ENCODE measurements around the gene EPB41L4A.
"Not testable (repeated sequence)": the region's sequence is repeated elsewhere in the genome, so short reads cannot be mapped to it uniquely, and the experiment has no call there.

EPB41L4A gene

GRCh38 chr5:112227911-112228631, 191.0 kb downstream of the EPB41L4A start:
- TF ChIP-seq, protein P1, sequence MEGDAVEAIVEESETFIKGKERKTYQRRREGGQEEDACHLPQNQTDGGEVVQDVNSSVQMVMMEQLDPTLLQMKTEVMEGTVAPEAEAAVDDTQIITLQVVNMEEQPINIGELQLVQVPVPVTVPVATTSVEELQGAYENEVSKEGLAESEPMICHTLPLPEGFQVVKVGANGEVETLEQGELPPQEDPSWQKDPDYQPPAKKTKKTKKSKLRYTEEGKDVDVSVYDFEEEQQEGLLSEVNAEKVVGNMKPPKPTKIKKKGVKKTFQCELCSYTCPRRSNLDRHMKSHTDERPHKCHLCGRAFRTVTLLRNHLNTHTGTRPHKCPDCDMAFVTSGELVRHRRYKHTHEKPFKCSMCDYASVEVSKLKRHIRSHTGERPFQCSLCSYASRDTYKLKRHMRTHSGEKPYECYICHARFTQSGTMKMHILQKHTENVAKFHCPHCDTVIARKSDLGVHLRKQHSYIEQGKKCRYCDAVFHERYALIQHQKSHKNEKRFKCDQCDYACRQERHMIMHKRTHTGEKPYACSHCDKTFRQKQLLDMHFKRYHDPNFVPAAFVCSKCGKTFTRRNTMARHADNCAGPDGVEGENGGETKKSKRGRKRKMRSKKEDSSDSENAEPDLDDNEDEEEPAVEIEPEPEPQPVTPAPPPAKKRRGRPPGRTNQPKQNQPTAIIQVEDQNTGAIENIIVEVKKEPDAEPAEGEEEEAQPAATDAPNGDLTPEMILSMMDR (IDR thresholded peaks at IDR 0.05; ENCODE audit: low read depth, low read length, missing control alignments): no peak
- in situ Hi-C loops (cut with HindIII; ENCODE audit: low sequenced_read_pairs): no loop called here
- no peak overlapping the region for H3K4me3 ChIP-seq (ENCODE audit: low read depth, low read length)
- no peak for DNase-seq (ENCODE audit: low read depth)

DNA sequence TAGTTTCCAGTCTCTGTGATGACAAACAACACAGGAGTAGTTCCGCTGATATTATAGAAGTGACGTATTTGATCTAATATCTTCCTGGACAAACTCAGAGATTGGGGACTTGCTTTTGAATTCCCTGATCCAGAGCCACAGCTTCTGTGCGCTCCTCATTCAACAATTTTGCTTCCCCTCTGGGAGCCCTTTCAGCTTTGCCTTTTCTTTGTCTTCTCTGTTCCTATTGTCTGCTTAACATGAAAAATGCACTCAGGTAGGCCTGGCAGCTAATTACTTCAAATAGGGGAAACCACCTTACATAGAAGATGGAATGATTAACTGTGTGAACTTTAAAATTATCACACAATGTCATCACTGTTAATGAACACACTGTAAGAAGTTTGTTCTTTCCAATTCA, 192.9 kb downstream of the EPB41L4A start:
- no peak for DNase-seq (ENCODE audit: low read depth)
- in situ Hi-C loops (cut with HindIII; ENCODE audit: low sequenced_read_pairs): no loop called here
- H3K4me3 ChIP-seq (ENCODE audit: low read depth, low read length): no peak overlapping the region
- TF ChIP-seq, protein P1 (IDR thresholded peaks at IDR 0.05; ENCODE audit: low read depth, low read length, missing control alignments): no peak

GRCh38 chr5:112222997-112223396, 196.1 kb downstream of the EPB41L4A start:
- DNase-seq (ENCODE audit: low read depth); in situ Hi-C loops (cut with HindIII; ENCODE audit: low sequenced_read_pairs): not testable (repeated sequence)

GRCh38 chr5:112221128-112221527, 197.9 kb downstream of the EPB41L4A start:
- no peak for DNase-seq (ENCODE audit: low read depth)
- in situ Hi-C loops (cut with HindIII; ENCODE audit: low sequenced_read_pairs): no loop called here
- TF ChIP-seq, protein P1 (IDR thresholded peaks at IDR 0.05; ENCODE audit: low read depth, low read length, missing control alignments): no peak
- no peak overlapping the region for H3K4me3 ChIP-seq (ENCODE audit: low read depth, low read length)

More at GRCh38 chr5:112222997-112223396, 196.1 kb downstream of the EPB41L4A start:
- H3K4me3 ChIP-seq (ENCODE audit: low read depth, low read length): not testable (repeated sequence)

DNA sequence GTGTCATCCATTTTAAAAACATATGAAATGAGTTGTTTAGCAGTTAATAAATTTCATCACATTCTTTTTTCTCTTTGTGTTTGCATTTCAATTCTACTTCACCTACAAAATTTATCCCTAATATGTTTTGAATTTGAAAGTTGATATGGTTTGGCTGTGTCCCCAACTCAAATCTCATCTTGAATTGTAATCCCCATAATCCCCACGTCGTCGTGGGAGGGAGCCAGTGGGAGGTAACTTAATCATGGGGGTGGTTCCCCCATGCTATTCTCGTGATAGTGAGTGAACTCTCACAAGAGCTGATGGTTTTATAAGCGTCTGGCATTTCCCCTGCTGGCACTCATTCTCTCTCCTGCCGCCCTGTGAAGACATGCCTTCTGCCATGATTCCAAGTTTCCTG, 200.1 kb downstream of the EPB41L4A start:
- in situ Hi-C loops (cut with HindIII; ENCODE audit: low sequenced_read_pairs): no loop called here
- TF ChIP-seq, protein P1 (IDR thresholded peaks at IDR 0.05; ENCODE audit: low read depth, low read length, missing control alignments): no peak
- H3K4me3 ChIP-seq (ENCODE audit: low read depth, low read length): no peak overlapping the region
- no peak for DNase-seq (ENCODE audit: low read depth)

- in situ Hi-C loops (cut with HindIII; ENCODE audit: low sequenced_read_pairs): no loop called here
- TF ChIP-seq, protein P1 (IDR thresholded peaks at IDR 0.05; ENCODE audit: low read depth, low read length, missing control alignments): no peak
- no peak for DNase-seq (ENCODE audit: low read depth)
- H3K4me3 ChIP-seq (ENCODE audit: low read depth, low read length): no peak overlapping the region
Observed at GRCh38 chr5:112217843-112218579, 201.1 kb downstream of the EPB41L4A start.

- in situ Hi-C loops (cut with HindIII; ENCODE audit: low sequenced_read_pairs): no loop called here
- DNase-seq (ENCODE audit: low read depth): no peak
- no peak overlapping the region for H3K4me3 ChIP-seq (ENCODE audit: low read depth, low read length)
- TF ChIP-seq, protein P1 (IDR thresholded peaks at IDR 0.05; ENCODE audit: low read depth, low read length, missing control alignments): no peak
Observed at GRCh38 chr5:112216140-112216539, 202.9 kb downstream of the EPB41L4A start.

Data from astrocyte of the cerebellum (primary cell).